RWPE1 (cell line): ENCODE measurements around the gene HDGFL3.

ENCODE experiments used
- CTCF ChIA-PET: fragments of 350-600 bp; sonication (Branson Sonifier 250); formaldehyde crosslinking; extraction: SDS; loops from one replicate; lab custom pipeline; 2021; lab: Yijun Ruan, JAX
- POLR2A ChIA-PET: fragments of 400-600 bp; formaldehyde crosslinking; extraction: SDS; loops from one replicate; lab custom pipeline; 2020; ENCODE audit warnings: antibody characterized with exemption; ENCODE audit not compliant: low non-redundant PET; lab: Yijun Ruan, JAX
- DNase-seq: peaks from one replicate; pipeline ENCODE4 v3.0.0; 2012; ENCODE audit warnings: low spot score
- H3K27ac ChIP-seq: fragments of 450-650 bp; 2 replicates; pipeline ENCODE4 v1.5.1; 2017
- TF ChIP-seq, protein P1 (sequence below): fragments of 450-650 bp; conservative IDR thresholded peaks from 2 replicates; pipeline ENCODE4 v1.5.1; 2017; ENCODE audit warnings: low read depth, mild to moderate bottlenecking

The HDGFL3 gene

DNA sequence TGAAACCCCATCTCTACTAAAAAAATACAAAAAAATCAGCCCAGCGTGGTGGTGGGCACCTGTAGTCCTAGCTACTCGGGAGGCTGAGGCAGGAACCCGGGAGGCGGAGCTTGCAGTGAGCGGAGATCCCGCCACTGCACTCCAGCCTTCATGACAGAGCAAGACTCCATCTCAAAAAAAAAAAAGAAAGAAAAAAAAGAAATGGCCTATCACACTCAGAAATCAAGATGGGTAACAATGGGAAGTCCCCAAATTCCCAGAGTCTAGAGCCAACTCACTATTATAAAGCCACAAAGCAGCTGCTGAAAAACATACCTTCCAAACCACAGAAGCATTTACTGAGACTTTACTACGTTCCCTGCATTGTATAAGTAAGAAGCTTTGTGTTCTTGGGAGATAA is 7.5 kb downstream of the HDGFL3 start:
- POLR2A ChIA-PET: no interaction called here

DNA sequence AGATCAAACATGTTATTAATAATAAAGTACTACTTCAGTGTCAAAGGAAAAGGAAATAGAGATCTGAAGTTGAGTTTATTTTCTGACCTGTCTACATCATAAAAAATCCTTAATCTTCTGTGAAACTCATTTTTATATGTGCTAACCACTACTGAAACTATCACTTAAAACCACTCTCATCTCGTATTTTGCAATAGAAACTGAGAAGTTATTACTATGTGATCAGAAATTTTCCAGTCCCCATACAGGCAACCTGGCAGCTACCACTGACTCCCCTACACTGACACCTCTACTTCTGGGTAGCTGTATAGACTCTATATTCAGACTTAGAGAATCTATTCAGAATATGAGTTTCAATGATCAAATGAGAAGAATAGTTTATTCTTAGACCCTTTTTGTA is 8.3 kb downstream of the HDGFL3 start:
- TF ChIP-seq, protein P1, sequence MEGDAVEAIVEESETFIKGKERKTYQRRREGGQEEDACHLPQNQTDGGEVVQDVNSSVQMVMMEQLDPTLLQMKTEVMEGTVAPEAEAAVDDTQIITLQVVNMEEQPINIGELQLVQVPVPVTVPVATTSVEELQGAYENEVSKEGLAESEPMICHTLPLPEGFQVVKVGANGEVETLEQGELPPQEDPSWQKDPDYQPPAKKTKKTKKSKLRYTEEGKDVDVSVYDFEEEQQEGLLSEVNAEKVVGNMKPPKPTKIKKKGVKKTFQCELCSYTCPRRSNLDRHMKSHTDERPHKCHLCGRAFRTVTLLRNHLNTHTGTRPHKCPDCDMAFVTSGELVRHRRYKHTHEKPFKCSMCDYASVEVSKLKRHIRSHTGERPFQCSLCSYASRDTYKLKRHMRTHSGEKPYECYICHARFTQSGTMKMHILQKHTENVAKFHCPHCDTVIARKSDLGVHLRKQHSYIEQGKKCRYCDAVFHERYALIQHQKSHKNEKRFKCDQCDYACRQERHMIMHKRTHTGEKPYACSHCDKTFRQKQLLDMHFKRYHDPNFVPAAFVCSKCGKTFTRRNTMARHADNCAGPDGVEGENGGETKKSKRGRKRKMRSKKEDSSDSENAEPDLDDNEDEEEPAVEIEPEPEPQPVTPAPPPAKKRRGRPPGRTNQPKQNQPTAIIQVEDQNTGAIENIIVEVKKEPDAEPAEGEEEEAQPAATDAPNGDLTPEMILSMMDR: no peak
- CTCF ChIA-PET: interaction anchor here (0.6 kb wide), 2 partner anchors 9 to 239 kb away, joined by 3 read pairs; no protein-coding TSS in a partner anchor
- no peak overlapping the region for H3K27ac ChIP-seq

More for the DNA sequence above, 7.5 kb downstream of the HDGFL3 start:
- no peak for DNase-seq
- CTCF ChIA-PET: interaction anchor here (0.6 kb wide), 1 partner anchor 8 kb away, joined by 3 read pairs; no protein-coding TSS in a partner anchor
- H3K27ac ChIP-seq: no peak overlapping the region
- TF ChIP-seq, protein P1: no peak

GRCh38 chr15:83198476-83198875 is 9.1 kb downstream of the HDGFL3 start:
- H3K27ac ChIP-seq: no peak overlapping the region
- POLR2A ChIA-PET: no interaction called here
- CTCF ChIA-PET: no interaction called here
- DNase-seq: no peak
- TF ChIP-seq, protein P1: no peak

More for the DNA sequence above, 8.3 kb downstream of the HDGFL3 start:
- POLR2A ChIA-PET: no interaction called here
- no peak for DNase-seq

GRCh38 chr15:83194528-83194927 is 13.1 kb downstream of the HDGFL3 start:
- CTCF ChIA-PET: interaction anchor here (0.6 to 0.7 kb wide), 2 partner anchors 20 to 144 kb away, joined by 3 read pairs; no protein-coding TSS in a partner anchor

DNA sequence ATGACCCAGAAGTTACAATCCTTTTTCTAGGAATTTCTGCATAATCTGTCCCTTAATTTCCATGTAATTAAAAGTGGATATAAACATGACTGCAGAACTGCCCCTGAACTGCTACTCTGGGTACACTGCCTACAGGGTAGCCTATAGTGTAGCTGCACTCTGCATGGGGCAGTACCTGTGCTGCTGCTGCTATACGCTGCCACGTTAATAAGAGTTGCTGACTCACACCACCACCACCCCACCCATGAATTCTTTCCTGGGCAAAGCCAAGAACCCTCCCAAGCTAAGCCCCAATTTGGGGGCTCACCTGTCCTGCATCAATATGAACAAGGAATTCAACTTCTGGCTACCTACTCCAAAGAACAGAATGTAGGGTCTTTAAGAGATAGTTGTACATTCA is 13.9 kb downstream of the HDGFL3 start:
- H3K27ac ChIP-seq: no peak overlapping the region
- TF ChIP-seq, protein P1: no peak
- POLR2A ChIA-PET: no interaction called here
- DNase-seq: no peak
- CTCF ChIA-PET: no interaction called here

More at GRCh38 chr15:83194528-83194927, 13.1 kb downstream of the HDGFL3 start:
- no peak overlapping the region for H3K27ac ChIP-seq
- POLR2A ChIA-PET: no interaction called here
- no peak for DNase-seq
- TF ChIP-seq, protein P1: no peak

- H3K27ac ChIP-seq: no peak overlapping the region
- TF ChIP-seq, protein P1: no peak
- ChIA-PET CTCF (interaction anchor here (0.5 to 0.7 kb wide), 3 partner anchors 32 to 39 kb away, joined by 3 to 4 read pairs (median 4); no protein-coding TSS in a partner anchor), POLR2A (no interaction called here)
- no peak for DNase-seq
These were observed 14.9 kb downstream of the HDGFL3 start for GRCh38 chr15:83192742-83193141.
